ENCODE measurements around the gene RTN4.

Gene RTN4

DNA sequence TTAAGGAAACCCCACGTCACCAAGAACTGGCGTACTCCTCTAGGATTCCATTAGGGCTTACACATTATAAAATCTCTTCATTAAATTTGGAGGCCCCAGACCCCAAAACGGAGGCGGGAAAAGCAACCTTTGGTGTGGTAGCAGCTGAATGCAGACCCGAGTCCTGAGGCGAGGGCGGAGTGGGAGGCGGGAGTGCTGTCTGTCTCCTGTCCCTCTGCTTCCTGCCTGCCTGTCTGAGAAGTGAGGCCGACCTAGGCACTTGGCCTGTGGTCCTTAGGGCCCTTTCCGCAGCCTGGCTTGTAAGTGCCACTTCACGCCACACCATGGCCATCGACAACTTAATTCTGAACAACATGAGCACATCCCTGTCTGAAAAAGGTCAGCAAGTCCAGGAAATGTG is 102.1 kb downstream of the RTN4 start:
- no peak for DNase-seq (ENCODE audit: low read depth)

DNA sequence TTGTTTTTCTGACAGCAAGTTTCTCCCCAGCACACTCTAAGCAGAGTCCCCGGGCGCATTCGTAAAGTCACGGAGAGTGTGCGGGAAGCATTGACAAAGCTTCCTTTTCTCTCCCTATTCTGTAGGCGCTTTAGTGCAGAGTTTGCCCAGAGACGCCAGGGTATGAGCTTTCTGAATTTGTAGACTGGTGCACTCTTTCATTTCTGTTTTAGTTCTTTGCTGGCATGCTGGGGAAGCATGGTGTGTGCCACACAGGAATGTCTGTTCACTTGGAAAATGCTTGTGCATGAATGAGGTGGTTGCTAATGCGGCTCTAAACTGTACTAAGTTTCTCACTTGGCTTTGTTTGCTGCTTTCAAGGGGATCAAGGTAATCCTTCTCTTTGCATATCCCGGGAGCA is 102.6 kb downstream of the RTN4 start:
- DNase-seq (ENCODE audit: low read depth), result no peak

GRCh38 chr2:54947136-54947535 is 103.1 kb downstream of the RTN4 start:
- DNase-seq (ENCODE audit: low read depth), result no peak

GRCh38 chr2:54946220-54946805 is 103.9 kb downstream of the RTN4 start:
- DNase-seq (ENCODE audit: low read depth), result no peak

DNA sequence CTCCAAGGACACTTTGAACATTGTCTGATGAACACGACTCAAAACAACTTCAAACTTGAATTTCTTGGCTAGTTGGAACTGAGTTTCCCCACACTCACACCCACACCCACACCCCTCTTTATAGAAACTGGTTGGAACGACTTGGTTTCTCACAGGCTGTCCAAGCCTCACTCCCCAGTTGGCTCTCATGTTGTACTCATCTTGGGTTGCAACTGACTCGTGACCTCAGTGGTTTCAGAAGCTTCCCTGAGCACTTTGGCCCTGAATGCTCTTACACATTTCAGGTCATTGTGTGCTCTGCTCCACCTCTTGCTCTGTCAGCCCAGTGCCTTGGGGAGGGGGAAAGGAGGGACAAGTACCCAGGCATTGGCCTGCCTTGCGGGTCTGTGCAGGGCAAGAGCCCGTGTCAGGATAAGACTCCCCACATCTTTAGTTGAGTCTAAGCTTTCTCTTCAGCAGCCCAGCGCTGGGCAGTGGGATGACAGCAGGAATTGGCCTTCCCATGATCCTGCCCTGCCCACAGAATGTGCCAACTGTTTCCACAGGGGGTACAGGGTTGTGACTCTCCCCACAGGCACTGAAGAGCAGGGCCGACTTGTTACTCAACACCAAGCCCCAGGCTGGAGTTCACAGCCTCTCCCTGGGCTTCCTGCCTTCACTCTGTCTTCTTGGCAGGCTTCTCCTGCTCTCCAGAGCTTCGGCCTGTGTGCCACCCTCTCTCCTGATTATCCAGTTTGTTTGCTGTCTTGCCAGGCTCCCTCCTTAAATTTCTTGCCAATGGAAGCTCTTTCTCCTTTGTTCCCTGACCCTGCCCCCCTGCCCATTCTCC is 104.6 kb downstream of the RTN4 start:
- no peak for DNase-seq (ENCODE audit: low read depth)

DNA sequence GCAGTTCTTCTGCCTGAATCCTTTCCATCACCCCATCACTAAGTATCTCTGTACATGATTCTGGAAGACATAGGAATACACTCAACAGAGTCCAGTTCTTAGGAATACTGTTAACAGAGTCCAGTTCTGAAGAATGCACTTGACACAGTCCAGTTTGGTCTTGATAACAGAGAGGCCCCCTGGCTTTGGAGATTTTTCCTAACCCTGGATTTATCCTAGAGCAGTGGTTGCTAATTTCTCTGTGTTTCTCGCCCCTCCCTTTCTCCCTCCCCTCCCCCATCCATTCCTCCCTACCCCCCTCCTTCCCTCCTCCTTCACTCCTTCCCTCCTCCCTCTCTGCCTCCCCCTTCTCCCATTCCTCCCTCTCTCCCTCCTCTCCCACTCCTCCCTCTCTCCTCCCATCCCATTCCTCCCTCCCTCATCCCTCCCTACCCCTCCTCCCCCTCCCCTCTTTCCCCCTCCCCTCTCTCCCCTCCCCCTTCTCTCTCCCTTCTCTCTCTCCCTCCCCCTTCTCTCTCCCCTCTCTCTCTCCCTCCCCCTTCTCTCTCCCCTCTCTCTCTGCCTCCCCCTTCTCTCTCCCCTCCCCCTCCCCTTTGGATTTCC is 105.4 kb downstream of the RTN4 start:
- DNase-seq (ENCODE audit: low read depth), result no peak

DNA sequence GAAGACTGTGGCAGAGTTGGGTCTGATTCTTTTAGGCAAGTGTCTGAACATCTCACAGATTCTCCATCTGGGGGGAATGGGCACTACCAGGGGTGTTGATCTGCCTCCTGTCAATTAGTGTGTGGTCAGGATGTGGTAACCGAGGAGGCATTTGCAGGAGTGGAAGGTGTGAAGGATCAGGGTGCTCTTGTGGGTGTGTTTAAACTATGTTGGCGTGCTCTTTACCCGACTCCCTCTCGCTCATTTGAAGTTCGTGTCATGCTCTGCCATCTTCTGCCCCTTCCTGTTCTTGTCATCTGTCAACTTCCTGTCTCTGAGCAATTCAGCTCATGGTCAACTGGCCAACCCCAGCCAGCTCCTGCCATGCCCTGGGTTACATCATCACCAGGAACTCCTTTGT is 107.9 kb downstream of the RTN4 start:
- peak; percentile 8 for DNase-seq (ENCODE audit: low read depth)

DNA sequence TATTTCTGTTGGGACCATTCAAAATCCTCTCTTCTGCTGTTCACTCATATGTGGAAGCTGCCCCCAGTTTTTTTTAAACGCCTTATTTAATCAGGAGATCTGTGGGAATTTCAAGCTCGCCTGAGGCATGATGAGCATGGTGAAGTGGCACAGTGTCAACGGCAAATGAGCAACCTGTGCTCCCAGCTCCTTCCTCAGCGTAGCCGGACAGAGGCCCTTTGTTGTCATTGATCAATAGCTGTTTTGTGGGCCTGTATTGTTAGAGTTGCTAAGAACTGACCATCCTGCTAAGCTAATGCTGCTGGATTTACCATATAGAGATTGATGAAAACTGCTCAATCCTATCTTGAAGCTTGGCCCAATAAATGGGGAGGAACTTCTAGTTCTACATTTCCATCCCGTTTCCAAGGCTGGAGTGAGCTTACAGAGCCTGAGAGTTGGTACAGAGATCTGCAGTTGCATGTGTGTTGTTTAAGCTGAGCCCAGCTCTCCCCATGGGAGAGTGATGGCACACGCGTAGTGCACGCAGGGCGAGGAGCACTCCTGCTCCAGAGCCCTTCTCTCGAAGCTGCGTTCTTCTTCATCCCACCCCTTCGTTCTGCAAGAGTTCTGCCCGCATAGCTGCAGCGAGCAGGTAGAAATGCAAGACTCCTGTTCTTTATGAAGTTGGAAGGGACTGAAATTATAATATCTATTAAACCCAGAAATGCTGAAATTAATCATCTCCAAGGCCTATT is 108.8 kb downstream of the RTN4 start:
- DNase-seq (ENCODE audit: low read depth), result no peak

GRCh38 chr2:54940723-54941122 is 109.5 kb downstream of the RTN4 start:
- no peak for DNase-seq (ENCODE audit: low read depth)

GRCh38 chr2:54939446-54940118 is 110.7 kb downstream of the RTN4 start:
- DNase-seq (ENCODE audit: low read depth), result no peak

DNA sequence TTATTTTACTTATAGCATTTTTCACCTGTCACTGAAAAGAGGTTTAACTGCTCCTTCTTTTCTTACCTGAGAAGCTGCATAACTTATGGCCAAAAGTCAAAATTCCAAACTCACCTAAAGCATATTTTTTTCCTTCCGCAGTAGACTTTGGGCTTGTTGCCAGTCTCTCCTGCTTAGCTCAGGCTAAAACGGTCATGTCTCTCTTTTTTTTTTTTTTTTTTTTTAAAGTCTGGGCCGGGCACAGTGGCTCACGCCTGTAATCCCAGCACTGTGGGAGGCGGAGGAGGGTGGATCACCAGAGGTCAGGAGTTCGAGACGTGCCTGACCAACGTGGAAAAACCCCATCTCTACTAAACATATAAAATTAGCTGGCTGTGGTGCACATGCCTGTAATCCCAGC is 113.5 kb downstream of the RTN4 start:
- DNase-seq (ENCODE audit: low read depth), result no peak

- DNase-seq (ENCODE audit: low read depth), result no peak
Observed at GRCh38 chr2:54935389-54935788, 114.9 kb downstream of the RTN4 start.

DNA sequence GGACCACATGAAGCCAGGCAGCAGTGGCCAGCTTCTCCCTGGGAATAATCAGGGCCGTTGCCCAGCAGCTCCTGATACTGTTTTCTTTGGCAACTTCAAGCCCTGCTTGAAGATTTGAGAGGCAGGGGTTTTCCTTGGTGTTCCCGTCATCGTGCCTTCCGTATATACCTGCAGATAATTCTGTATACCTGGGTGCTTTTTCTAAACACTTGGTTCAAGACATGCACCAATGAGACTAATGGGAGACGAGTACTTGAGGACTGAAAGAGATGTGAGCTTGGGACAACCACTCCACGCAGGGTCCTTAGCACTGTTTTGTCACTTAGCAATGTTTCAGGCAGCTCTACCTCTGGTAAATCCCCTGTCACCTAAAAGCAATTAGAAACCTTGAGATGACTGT is 118.8 kb downstream of the RTN4 start:
- no peak for DNase-seq (ENCODE audit: low read depth)

- no peak for DNase-seq (ENCODE audit: low read depth)
Observed at GRCh38 chr2:54928719-54929118, 121.5 kb downstream of the RTN4 start.

DNA sequence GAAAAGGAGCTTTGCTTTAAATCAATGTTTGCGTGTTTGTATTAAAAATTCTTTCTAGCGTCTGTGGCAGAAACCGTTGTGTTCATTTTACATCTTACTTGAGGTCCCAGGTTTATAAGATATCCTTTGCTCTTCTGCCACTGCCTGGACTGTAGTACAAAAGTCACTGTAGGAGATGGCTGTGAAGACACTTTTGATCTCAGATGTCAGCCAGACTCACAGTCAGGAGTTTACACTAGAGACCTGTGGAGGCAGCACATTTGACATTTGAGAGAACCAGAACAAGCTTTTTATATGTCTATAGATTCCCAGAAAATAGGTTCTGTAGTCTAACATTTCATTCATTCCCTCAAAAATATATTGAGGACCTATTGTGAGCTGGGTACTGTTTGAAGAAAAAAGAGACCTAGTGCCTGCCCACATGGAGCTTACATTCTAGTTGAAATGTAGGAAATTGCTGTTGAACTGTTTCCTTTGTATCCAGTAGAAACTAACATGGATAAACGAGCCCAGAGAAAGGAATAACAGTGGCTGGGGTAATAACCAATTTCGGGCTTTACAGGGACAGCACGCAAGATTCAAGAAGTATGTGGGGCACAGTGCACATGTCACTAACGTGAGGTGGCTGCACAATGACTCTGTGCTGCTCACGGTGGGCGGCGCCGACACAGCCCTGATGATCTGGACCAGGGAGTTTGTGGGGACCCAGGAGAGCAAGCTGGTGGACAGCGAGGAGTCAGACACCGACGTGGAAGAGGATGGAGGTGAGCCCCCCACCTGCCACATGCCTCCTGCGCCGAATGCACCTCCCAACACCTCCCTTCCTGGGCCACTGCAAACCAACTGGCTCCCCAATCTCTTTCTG is 122.3 kb downstream of the RTN4 start:
- no peak for DNase-seq (ENCODE audit: low read depth)

DNA sequence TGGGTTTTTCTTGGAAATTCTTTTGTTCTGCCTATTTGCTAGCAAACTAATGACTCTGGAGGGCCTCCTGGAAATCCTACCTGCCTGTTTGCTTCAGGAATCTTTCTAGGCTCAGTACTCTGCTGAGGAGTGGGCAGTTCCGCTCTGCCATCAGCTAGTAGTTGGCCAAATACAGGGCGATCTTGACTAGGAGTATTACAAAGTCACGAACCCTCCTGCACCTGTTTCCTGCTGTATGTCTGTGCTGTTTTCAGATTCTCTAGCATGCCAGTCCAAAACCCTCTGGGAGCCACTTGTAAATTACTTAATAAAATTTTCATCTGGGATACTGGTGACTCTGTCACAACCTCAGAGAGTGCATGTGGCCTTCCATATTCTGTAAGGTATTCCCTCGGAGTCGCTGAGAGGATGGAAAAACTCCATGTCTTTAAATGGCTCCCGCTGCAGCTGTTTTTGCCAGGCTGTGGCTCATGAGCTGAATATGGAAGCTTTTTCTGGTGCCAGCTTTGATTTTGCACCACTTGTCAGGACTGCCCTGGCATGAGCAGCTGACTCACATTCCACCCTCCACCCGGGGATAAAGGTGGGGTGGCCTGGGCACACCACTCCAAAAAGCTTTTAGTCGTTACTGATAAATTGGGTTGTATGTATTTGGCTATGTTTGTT is 123.0 kb downstream of the RTN4 start:
- DNase-seq (ENCODE audit: low read depth), result no peak

DNA sequence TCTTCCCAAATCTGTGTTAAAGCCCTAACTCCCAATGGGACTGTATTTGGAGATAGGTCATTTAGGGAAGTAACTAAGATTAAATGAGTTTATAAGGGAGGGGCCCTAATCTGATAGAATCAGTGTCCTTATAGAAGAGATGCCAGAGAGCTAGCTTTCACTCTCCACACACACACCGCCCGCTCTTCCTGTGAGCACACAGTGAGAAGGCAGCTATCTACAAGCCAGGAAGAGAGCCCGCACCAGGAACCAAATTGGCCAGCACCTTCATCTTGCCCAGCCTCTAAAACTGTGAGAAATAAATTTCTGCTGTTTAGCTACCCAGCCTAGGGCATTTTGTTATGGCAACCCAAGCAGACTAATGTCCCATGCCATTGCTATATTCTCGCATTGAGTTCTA is 125.2 kb downstream of the RTN4 start:
- no peak for DNase-seq (ENCODE audit: low read depth)

GRCh38 chr2:54924121-54924520 is 126.1 kb downstream of the RTN4 start:
- no peak for DNase-seq (ENCODE audit: low read depth)
